ENCODE data around the gene FRMD8.

DNA sequence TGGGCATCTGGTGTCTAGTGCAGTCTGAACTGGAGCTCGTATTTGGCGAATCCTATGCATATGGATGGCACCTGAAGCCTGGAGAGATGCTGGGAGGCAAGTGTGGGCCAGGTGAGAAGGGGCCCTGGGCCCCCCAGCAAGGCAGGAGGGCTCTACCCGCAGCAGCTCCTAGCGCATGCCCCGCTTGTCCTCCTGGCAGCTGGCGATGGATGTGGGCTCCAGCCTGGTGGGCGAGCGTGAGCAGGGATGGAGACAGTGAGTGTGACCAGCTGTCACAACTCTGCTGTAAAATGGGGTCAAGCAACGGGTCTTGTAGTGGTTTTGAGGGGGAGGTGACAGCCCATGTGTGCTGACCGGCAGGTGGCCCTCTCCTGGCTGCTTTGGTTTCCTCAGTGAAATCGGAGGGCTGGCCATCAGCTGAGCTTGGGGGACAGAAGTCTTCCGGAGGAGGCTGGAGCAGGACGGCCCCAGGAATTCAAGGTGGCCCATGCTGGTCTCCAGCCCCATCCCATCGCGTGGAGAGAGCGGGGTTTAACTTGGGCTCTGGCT is 12.0 kb downstream of the FRMD8 start:
- TF ChIP-seq EZH2 (IDR thresholded peaks at IDR 0.05; ENCODE audit: borderline replicate concordance, low read depth, low read length, poor library complexity, severe bottlenecking), result no peak
- TF ChIP-seq, protein P1, sequence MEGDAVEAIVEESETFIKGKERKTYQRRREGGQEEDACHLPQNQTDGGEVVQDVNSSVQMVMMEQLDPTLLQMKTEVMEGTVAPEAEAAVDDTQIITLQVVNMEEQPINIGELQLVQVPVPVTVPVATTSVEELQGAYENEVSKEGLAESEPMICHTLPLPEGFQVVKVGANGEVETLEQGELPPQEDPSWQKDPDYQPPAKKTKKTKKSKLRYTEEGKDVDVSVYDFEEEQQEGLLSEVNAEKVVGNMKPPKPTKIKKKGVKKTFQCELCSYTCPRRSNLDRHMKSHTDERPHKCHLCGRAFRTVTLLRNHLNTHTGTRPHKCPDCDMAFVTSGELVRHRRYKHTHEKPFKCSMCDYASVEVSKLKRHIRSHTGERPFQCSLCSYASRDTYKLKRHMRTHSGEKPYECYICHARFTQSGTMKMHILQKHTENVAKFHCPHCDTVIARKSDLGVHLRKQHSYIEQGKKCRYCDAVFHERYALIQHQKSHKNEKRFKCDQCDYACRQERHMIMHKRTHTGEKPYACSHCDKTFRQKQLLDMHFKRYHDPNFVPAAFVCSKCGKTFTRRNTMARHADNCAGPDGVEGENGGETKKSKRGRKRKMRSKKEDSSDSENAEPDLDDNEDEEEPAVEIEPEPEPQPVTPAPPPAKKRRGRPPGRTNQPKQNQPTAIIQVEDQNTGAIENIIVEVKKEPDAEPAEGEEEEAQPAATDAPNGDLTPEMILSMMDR (conservative IDR thresholded peaks at IDR 0.05; ENCODE audit: low read depth, low read length), result no peak

Data from A673 (cell line).